Suprapubic skin (tissue), 4 donors: ENCODE data around the gene TSPAN14. TPM values are rescaled to one million over a fixed set of nuclear protein-coding genes. Genes with fewer than 3 reads are reported as not detected.

Source experiments
- DNase-seq, 2 donors: peaks; one replicate each; pipeline ENCODE4 v3.0.0-alpha.2; 2019; ENCODE audit warnings: low spot score in 2 of 2
- H3K27ac ChIP-seq: fragments of 200-600 bp; sonication (generic); one replicate; pipeline ENCODE4 v1.5.1; 2019
- H3K27me3 ChIP-seq: fragments of 200-600 bp; sonication (generic); one replicate; pipeline ENCODE4 v1.5.1; 2019
- H3K36me3 ChIP-seq: fragments of 200-600 bp; sonication (generic); one replicate; pipeline ENCODE4 v1.5.1; 2019
- H3K4me1 ChIP-seq: fragments of 200-600 bp; sonication (generic); one replicate; pipeline ENCODE4 v1.5.1; 2019
- H3K4me3 ChIP-seq: fragments of 200-600 bp; sonication (generic); one replicate; pipeline ENCODE4 v1.5.1; 2019; ENCODE audit warnings: mild to moderate bottlenecking
- H3K9me3 ChIP-seq: fragments of 200-600 bp; sonication (generic); one replicate; pipeline ENCODE4 v1.5.1; 2019
- CTCF ChIP-seq, 2 donors: fragments of 200-600 bp in 1 of 2; fragments of 450-650 bp in 1 of 2; sonication (generic) in 1 of 2; IDR thresholded peaks; one replicate each; pipeline ENCODE4 v1.5.1; 2016 to 2019; ENCODE audit warnings: antibody characterized with exemption in 2 of 2, mild to moderate bottlenecking in 1 of 2, moderate library complexity in 1 of 2
- EP300 ChIP-seq: sonication (generic); formaldehyde crosslinking; IDR thresholded peaks from one replicate; pipeline ENCODE4 v1.6.1; 2017; ENCODE audit warnings: antibody characterized with exemption
- POLR2A ChIP-seq, 2 donors: fragments of 450-650 bp; IDR thresholded peaks; one replicate each; pipeline ENCODE4 v1.6.1; 2017; ENCODE audit warnings: antibody characterized with exemption in 2 of 2, mild to moderate bottlenecking in 2 of 2, moderate library complexity in 2 of 2
- POLR2AphosphoS5 ChIP-seq, 3 donors: sonication (generic); formaldehyde crosslinking; IDR thresholded peaks; one replicate each; pipeline ENCODE4 v1.6.1; 2017; ENCODE audit warnings: antibody characterized with exemption in 3 of 3
- WGBS: methylation state at CpG from one replicate; pipeline ENCODE4 v1.1.5; 2018; 5-methylcytosine and 5-hydroxymethylcytosine counted together
- total RNA-seq, 4 donors: library from RNA; depleted of rRNA; stranded (reverse); fragments of >200 nt; gene quantifications; one replicate each; pipeline ENCODE4 v1.1.0, GENCODE V29; 2016

The TSPAN14 gene
- total RNA-seq, 4 donors from 2014 or later, result 99.7 to 145 (median 122) TPM

DNA sequence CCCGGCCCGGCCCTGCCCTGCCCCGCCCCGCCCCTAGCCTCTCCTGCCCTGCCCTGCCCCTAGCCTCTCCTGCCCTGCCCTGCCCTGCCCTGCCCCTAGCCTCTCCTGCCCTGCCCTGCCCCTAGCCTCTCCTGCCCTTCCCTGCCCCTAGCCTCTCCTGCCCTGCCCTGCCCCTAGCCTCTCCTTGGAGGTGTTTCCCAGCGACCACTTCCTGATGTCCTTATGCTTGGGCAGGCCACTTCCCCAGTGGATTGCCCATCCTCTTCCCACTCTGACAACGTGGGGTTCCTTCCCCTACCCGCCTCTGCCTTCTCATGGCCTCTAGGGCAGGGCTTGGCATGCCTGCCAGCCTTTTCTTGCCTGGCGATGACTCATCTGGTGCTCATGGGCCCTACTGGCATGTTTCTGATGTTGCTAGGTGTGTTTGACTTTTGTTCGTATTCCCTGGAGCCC, 24.6 kb upstream of the TSPAN14 start:
- Histone ChIP-seq H3K27ac (peak overlapping the region; percentile 29), H3K9me3 (no peaks in the 10 kb centered on the region), H3K27me3 (no peaks in the 10 kb centered on the region), H3K4me3 (no peak overlapping the region), H3K4me1 (peaks cover 7% of the 10 kb centered on the region), H3K36me3 (peaks cover 43% of the 10 kb centered on the region)
- DNase-seq, result no peak
- 57% methylated on average over 9 of the region's 9 CpGs for WGBS
- no peak for TF ChIP-seq POLR2A (IDR thresholded peaks at IDR 0.05)
- TF ChIP-seq EP300, result no peak
- no peak for TF ChIP-seq CTCF (IDR thresholded peaks at IDR 0.05)
- TF ChIP-seq POLR2AphosphoS5 (IDR thresholded peaks at IDR 0.05), result peak in 1 of 3 donors; percentile 33

- H3K4me1 ChIP-seq, result peaks cover 7% of the 10 kb centered on the region
- H3K36me3 ChIP-seq, result peaks cover 17% of the 10 kb centered on the region
- DNase-seq, result no peak
- 75% methylated on average over 3 of the region's 3 CpGs for WGBS
- no peaks in the 10 kb centered on the region for H3K27me3 ChIP-seq
- no peak overlapping the region for H3K27ac ChIP-seq
- no peaks in the 10 kb centered on the region for H3K9me3 ChIP-seq
- no peak overlapping the region for H3K4me3 ChIP-seq
- TF ChIP-seq EP300 (no peak), CTCF (IDR thresholded peaks at IDR 0.05) (no peak), POLR2AphosphoS5 (IDR thresholded peaks at IDR 0.05) (no peak), POLR2A (IDR thresholded peaks at IDR 0.05) (no peak)
Observed at GRCh38 chr10:80433134-80433533, 21.0 kb upstream of the TSPAN14 start.

GRCh38 chr10:80436446-80437098, 17.5 kb upstream of the TSPAN14 start:
- TF ChIP-seq POLR2AphosphoS5 (IDR thresholded peaks at IDR 0.05) (no peak), POLR2A (IDR thresholded peaks at IDR 0.05) (no peak), EP300 (no peak), CTCF (IDR thresholded peaks at IDR 0.05) (no peak)
- no peak overlapping the region for H3K27ac ChIP-seq
- WGBS, result 51% methylated on average over 6 of the region's 6 CpGs
- peaks cover 14% of the 10 kb centered on the region for H3K36me3 ChIP-seq
- DNase-seq, result no peak
- no peak overlapping the region for H3K4me3 ChIP-seq
- no peaks in the 10 kb centered on the region for H3K4me1 ChIP-seq
- H3K27me3 ChIP-seq, result no peaks in the 10 kb centered on the region
- H3K9me3 ChIP-seq, result no peaks in the 10 kb centered on the region

DNA sequence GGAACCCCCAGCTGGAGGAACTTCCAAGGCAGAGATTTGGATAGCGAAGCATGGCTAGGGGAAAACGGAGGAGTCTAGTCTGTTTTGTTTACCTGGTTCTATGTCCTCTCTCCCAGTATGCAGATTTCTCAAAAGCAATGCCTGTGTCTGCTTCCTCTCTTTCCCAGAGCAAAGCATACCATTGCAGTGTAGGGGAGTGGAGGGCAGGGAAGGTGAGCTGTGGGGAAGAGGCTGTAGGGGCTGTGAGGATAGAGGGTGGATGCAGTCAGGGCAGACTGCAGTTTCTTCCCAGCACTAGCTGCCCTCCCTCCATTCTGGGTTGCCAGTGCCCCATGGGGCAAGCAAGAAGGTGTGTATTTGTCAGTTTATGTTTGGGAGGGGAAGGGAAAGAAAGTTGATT, 16.9 kb upstream of the TSPAN14 start:
- no peak for TF ChIP-seq EP300
- no peak for TF ChIP-seq POLR2AphosphoS5 (IDR thresholded peaks at IDR 0.05)
- TF ChIP-seq POLR2A (IDR thresholded peaks at IDR 0.05), result no peak
- TF ChIP-seq CTCF (IDR thresholded peaks at IDR 0.05), result no peak
- no peaks in the 10 kb centered on the region for H3K27me3 ChIP-seq
- DNase-seq, result no peak
- peaks cover 7% of the 10 kb centered on the region for H3K36me3 ChIP-seq
- no peak overlapping the region for H3K27ac ChIP-seq
- no peaks in the 10 kb centered on the region for H3K4me1 ChIP-seq
- no peak overlapping the region for H3K4me3 ChIP-seq
- no peaks in the 10 kb centered on the region for H3K9me3 ChIP-seq
- 74% methylated on average over 2 of the region's 2 CpGs for WGBS

GRCh38 chr10:80441831-80442230, 12.3 kb upstream of the TSPAN14 start:
- WGBS, result 77% methylated on average over 7 of the region's 8 CpGs

More at GRCh38 chr10:80441831-80442230, 12.3 kb upstream of the TSPAN14 start:
- Histone ChIP-seq H3K9me3 (no peaks in the 10 kb centered on the region), H3K27ac (no peak overlapping the region), H3K27me3 (no peaks in the 10 kb centered on the region), H3K4me1 (peaks cover 27% of the 10 kb centered on the region), H3K36me3 (no peaks in the 10 kb centered on the region), H3K4me3 (no peak overlapping the region)
- TF ChIP-seq CTCF (IDR thresholded peaks at IDR 0.05), result no peak
- no peak for TF ChIP-seq POLR2A (IDR thresholded peaks at IDR 0.05)
- TF ChIP-seq EP300, result no peak
- TF ChIP-seq POLR2AphosphoS5 (IDR thresholded peaks at IDR 0.05), result no peak
- DNase-seq, result no peak
